ENCODE measurements around the gene SLC35G1. TPM values are rescaled to one million over a fixed set of nuclear protein-coding genes. Genes with fewer than 3 reads are reported as not detected.

The SLC35G1 gene
- total and polyA plus RNA-seq, 9 donors = 2.9 to 6.1 (median 4.5) TPM

- H3K36me3 ChIP-seq (ENCODE audit: control insufficient read depth, insufficient read depth, low read length) = no peaks in the 10 kb centered on the region
- H3K27me3 ChIP-seq (ENCODE audit: control insufficient read depth, insufficient read depth, low read length) = no peaks in the 10 kb centered on the region
- no peak overlapping the region for H3K4me3 ChIP-seq (ENCODE audit: low read length)
- WGBS (ENCODE audit: insufficient coverage) = no CpG with 5 or more reads among the region's 4 CpGs
- H3K27ac ChIP-seq (ENCODE audit: low read length) = peak overlapping the region; percentile 85
- H3K9me3 ChIP-seq (replicated peaks; ENCODE audit: control insufficient read depth, low read depth, low read length) = no peaks in the 10 kb centered on the region
- H3K4me1 ChIP-seq (ENCODE audit: control insufficient read depth, insufficient read depth, low read length) = peaks cover 39% of the 10 kb centered on the region
- peak; percentile 70 for DNase-seq
Observed at GRCh38 chr10:93945819-93946218, 52.0 kb downstream of the SLC35G1 start.

DNA sequence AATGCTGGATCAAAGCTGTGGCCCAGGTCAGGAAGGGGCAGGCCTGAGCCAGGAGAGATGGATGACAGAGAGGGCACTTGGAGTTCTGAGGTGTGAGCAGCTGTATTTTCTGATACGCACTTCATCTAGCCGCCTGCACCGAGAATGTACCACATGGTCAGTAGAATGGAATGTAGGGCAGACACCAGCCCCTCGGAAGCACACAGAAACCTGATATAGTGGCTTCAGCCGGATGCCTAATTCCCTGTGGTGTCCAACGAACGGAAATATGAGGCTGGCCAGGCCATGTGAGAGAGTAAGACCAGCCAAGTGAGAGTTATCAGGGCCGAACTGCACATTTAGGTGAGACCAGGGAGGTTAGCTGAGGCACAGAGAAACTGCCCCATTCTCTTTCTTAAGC is 53.3 kb downstream of the SLC35G1 start:
- no peaks in the 10 kb centered on the region for H3K27me3 ChIP-seq (ENCODE audit: control insufficient read depth, insufficient read depth, low read length)
- H3K36me3 ChIP-seq (ENCODE audit: control insufficient read depth, insufficient read depth, low read length) = no peaks in the 10 kb centered on the region
- H3K4me3 ChIP-seq (ENCODE audit: low read length) = no peak overlapping the region
- peaks cover 29% of the 10 kb centered on the region for H3K4me1 ChIP-seq (ENCODE audit: control insufficient read depth, insufficient read depth, low read length)
- peak overlapping the region; percentile 88 for H3K27ac ChIP-seq (ENCODE audit: low read length)
- H3K9me3 ChIP-seq (replicated peaks; ENCODE audit: control insufficient read depth, low read depth, low read length) = no peaks in the 10 kb centered on the region
- DNase-seq = peak; percentile 90
- WGBS (ENCODE audit: insufficient coverage) = 32% methylated on average over 8 of the region's 8 CpGs

GRCh38 chr10:93947524-93947923 is 53.7 kb downstream of the SLC35G1 start:
- Histone ChIP-seq H3K36me3 (ENCODE audit: control insufficient read depth, insufficient read depth, low read length) (no peaks in the 10 kb centered on the region), H3K27ac (ENCODE audit: low read length) (peak overlapping the region; percentile 88), H3K4me3 (ENCODE audit: low read length) (no peak overlapping the region), H3K9me3 (replicated peaks; ENCODE audit: control insufficient read depth, low read depth, low read length) (no peaks in the 10 kb centered on the region), H3K27me3 (ENCODE audit: control insufficient read depth, insufficient read depth, low read length) (no peaks in the 10 kb centered on the region), H3K4me1 (ENCODE audit: control insufficient read depth, insufficient read depth, low read length) (peaks cover 27% of the 10 kb centered on the region)
- DNase-seq = no peak

GRCh38 chr10:93951905-93952304 is 58.1 kb downstream of the SLC35G1 start:
- Histone ChIP-seq H3K9me3 (replicated peaks; ENCODE audit: control insufficient read depth, low read depth, low read length) (no peaks in the 10 kb centered on the region), H3K27me3 (ENCODE audit: control insufficient read depth, insufficient read depth, low read length) (no peaks in the 10 kb centered on the region), H3K36me3 (ENCODE audit: control insufficient read depth, insufficient read depth, low read length) (no peaks in the 10 kb centered on the region), H3K27ac (ENCODE audit: low read length) (no peak overlapping the region), H3K4me3 (ENCODE audit: low read length) (no peak overlapping the region), H3K4me1 (ENCODE audit: control insufficient read depth, insufficient read depth, low read length) (peaks cover 14% of the 10 kb centered on the region)
- DNase-seq = no peak
- WGBS (ENCODE audit: insufficient coverage) = no CpG with 5 or more reads among the region's 2 CpGs

Other genes with a start within 250 kb of the SLC35G1 start
- 11.8 TPM for gene FRA10AC1, start 191.4 kb upstream of the SLC35G1 start, total RNA-seq
- gene FRA10AC1, start 191.4 kb upstream of the SLC35G1 start, polyA plus RNA-seq (ENCODE audit: insufficient read depth in 1 of 8, insufficient read length in 8 of 8, low replicate concordance in 1 of 8) = 10 to 100 TPM; 18.1 to 38.7 (median 29.0) TPM
- gene LGI1, start 136.0 kb upstream of the SLC35G1 start, total RNA-seq = 21.1 TPM
- 10 to 100 TPM; 20.1 to 43.0 (median 26.0) TPM for gene LGI1, start 136.0 kb upstream of the SLC35G1 start, polyA plus RNA-seq (ENCODE audit: insufficient read depth in 1 of 8, insufficient read length in 8 of 8, low replicate concordance in 1 of 8)
- 31.7 TPM for gene PLCE1, start 100.0 kb downstream of the SLC35G1 start, total RNA-seq
- gene PLCE1, start 100.0 kb downstream of the SLC35G1 start, polyA plus RNA-seq (ENCODE audit: insufficient read depth in 1 of 8, insufficient read length in 8 of 8, low replicate concordance in 1 of 8) = 10 to 100 TPM; 31.4 to 46.3 (median 37.1) TPM